Skeletal muscle satellite cell (primary cell): ENCODE results near the gene SLC39A7.
A peak's percentile ranks its signal among the peaks of the same experiment; 100 is the strongest.

Experiments
- H3K27me3 ChIP-seq: 2 replicates; pipeline ENCODE4 v1.7.0; 2013; ENCODE audit warnings: low read length; ENCODE audit not compliant: control insufficient read depth, insufficient read depth
- H3K36me3 ChIP-seq: 2 replicates; pipeline ENCODE4 v1.7.0; 2013; ENCODE audit warnings: mild to moderate bottlenecking, control low read depth, low read length; ENCODE audit not compliant: insufficient read depth
- H3K4me1 ChIP-seq: 2 replicates; pipeline ENCODE4 v1.7.0; 2013; ENCODE audit warnings: low read length; ENCODE audit not compliant: control insufficient read depth, insufficient read depth
- H3K4me2 ChIP-seq: 2 replicates; pipeline ENCODE4 v1.7.0; 2013; ENCODE audit warnings: mild to moderate bottlenecking, low read length
- H3K4me3 ChIP-seq: 2 replicates; pipeline ENCODE4 v1.7.0; 2013; ENCODE audit warnings: low read length
- H3K9ac ChIP-seq: 2 replicates; pipeline ENCODE4 v1.7.0; 2013; ENCODE audit warnings: mild to moderate bottlenecking, low read depth, low read length, moderate library complexity
- H3K9me3 ChIP-seq: replicated peaks from 2 replicates; pipeline ENCODE4 v1.7.0; 2013; ENCODE audit warnings: mild to moderate bottlenecking, control low read depth, low read length

SLC39A7 gene

GRCh38 chr6:33204165-33204414, 3.4 kb downstream of the SLC39A7 start:
- H3K9ac ChIP-seq = no peak overlapping the region
- H3K36me3 ChIP-seq = peaks cover 27% of the 10 kb centered on the region
- H3K4me3 ChIP-seq = peak overlapping the region; percentile 78
- no peaks in the 10 kb centered on the region for H3K9me3 ChIP-seq
- peak overlapping the region; percentile 94 for H3K4me2 ChIP-seq
- H3K4me1 ChIP-seq = peaks cover 55% of the 10 kb centered on the region
- no peaks in the 10 kb centered on the region for H3K27me3 ChIP-seq

GRCh38 chr6:33204415-33205190, 3.9 kb downstream of the SLC39A7 start, which contains the start of gene HSD17B8:
Gene HSD17B8, plus strand, starts transcription at chr6:33204655. Its CDS starts 14 bp downstream, at chr6:33204669.
- Histone ChIP-seq H3K9ac (peak within 1 kb of the TSS; percentile 79), H3K4me3 (peak within 1 kb of the TSS; percentile 78), H3K4me2 (peak within 1 kb of the TSS; percentile 94), H3K27me3 (no peaks in the 10 kb centered on the region), H3K36me3 (peaks cover 28% of the 10 kb centered on the region), H3K9me3 (no peaks in the 10 kb centered on the region), H3K4me1 (peaks cover 55% of the 10 kb centered on the region)

DNA sequence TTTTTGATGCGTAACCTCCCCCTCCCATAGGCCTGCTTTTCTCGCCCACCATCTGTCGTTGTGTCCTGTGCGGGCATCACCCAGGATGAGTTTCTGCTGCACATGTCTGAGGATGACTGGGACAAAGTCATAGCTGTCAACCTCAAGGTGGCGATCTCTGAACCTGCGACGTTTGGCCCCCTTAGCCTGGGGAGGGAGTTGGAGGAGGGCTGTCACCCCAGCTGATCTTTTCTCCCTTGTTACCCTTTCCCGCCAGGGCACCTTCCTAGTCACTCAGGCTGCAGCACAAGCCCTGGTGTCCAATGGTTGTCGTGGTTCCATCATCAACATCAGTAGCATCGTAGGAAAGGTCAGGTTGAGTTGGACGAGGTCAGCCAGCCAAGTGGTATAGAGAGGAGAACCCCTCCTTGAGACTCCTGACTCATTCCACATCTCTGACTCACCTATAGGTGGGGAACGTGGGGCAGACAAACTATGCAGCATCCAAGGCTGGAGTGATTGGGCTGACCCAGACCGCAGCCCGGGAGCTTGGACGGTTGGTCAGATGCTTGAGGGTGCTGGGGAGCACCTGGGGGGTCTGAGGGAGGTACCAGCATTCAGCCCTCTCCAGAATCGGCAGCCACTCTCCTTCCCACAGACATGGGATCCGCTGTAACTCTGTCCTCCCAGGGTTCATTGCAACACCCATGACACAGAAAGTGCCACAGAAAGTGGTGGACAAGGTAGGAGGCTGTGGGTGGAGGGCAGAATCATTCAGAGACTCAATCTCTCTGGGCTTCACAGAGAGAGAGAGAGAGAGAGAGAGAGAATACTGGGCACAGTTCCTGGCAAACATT, 4.7 kb downstream of the SLC39A7 start:
- H3K4me3 ChIP-seq = peak overlapping the region; percentile 78
- peak overlapping the region; percentile 94 for H3K4me2 ChIP-seq
- H3K4me1 ChIP-seq = peaks cover 55% of the 10 kb centered on the region
- H3K27me3 ChIP-seq = no peaks in the 10 kb centered on the region
- H3K9me3 ChIP-seq = no peaks in the 10 kb centered on the region
- peaks cover 36% of the 10 kb centered on the region for H3K36me3 ChIP-seq
- H3K9ac ChIP-seq = peak overlapping the region; percentile 79

DNA sequence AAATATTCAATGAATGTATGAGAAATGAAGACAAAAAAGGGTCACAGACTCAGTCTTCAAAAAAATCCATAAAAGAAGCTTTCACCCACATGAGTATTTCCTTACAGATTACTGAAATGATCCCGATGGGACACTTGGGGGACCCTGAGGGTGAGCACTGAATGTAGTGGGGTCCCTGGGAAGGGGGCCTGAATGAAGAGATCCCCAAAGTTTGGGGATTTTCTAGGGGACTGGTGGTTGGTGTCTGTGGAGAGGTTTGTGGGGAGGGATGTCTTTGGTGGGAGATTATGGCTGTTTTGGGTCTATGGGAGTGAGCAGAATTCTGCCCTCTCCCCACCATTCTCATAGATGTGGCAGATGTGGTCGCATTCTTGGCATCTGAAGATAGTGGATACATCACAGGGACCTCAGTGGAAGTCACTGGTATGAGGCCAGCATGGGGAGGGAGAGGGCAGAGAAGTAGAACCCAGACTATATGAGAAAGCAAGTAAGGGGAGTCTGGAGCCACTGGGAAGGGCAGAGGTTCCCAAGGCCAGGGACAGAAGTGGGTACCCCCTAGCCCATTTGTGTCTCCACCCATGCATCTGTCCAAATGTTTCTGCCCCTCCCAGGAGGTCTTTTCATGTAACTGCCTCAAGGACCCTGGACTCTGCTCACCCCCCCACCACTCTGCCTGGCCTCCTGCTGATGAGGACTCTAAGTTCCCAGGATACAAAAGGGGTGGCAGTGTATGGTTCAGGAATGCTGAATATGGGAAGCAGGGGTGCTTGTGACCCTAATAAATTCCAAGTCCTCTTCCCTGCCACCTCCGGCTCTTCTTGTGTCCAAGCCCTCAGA, 5.6 kb downstream of the SLC39A7 start:
- peaks cover 55% of the 10 kb centered on the region for H3K4me1 ChIP-seq
- peak overlapping the region; percentile 94 for H3K4me2 ChIP-seq
- H3K36me3 ChIP-seq = peaks cover 42% of the 10 kb centered on the region
- H3K9me3 ChIP-seq = no peaks in the 10 kb centered on the region
- H3K27me3 ChIP-seq = no peaks in the 10 kb centered on the region
- H3K4me3 ChIP-seq = no peak overlapping the region
- H3K9ac ChIP-seq = no peak overlapping the region

- H3K9me3 ChIP-seq = no peaks in the 10 kb centered on the region
- H3K4me1 ChIP-seq = peaks cover 47% of the 10 kb centered on the region
- H3K4me3 ChIP-seq = peak overlapping the region; percentile 90
- peak overlapping the region; percentile 100 for H3K4me2 ChIP-seq
- H3K36me3 ChIP-seq = peaks cover 38% of the 10 kb centered on the region
- peak overlapping the region; percentile 100 for H3K9ac ChIP-seq
- no peaks in the 10 kb centered on the region for H3K27me3 ChIP-seq
Measured at GRCh38 chr6:33206864-33207551, 6.3 kb downstream of the SLC39A7 start.

GRCh38 chr6:33207552-33208090, 7.0 kb downstream of the SLC39A7 start:
- peak overlapping the region; percentile 100 for H3K9ac ChIP-seq
- peak overlapping the region; percentile 100 for H3K4me2 ChIP-seq
- H3K4me1 ChIP-seq = peaks cover 44% of the 10 kb centered on the region
- peak overlapping the region; percentile 90 for H3K4me3 ChIP-seq
- H3K27me3 ChIP-seq = peaks cover under 1% of the 10 kb centered on the region
- peaks cover 32% of the 10 kb centered on the region for H3K36me3 ChIP-seq
- no peaks in the 10 kb centered on the region for H3K9me3 ChIP-seq

DNA sequence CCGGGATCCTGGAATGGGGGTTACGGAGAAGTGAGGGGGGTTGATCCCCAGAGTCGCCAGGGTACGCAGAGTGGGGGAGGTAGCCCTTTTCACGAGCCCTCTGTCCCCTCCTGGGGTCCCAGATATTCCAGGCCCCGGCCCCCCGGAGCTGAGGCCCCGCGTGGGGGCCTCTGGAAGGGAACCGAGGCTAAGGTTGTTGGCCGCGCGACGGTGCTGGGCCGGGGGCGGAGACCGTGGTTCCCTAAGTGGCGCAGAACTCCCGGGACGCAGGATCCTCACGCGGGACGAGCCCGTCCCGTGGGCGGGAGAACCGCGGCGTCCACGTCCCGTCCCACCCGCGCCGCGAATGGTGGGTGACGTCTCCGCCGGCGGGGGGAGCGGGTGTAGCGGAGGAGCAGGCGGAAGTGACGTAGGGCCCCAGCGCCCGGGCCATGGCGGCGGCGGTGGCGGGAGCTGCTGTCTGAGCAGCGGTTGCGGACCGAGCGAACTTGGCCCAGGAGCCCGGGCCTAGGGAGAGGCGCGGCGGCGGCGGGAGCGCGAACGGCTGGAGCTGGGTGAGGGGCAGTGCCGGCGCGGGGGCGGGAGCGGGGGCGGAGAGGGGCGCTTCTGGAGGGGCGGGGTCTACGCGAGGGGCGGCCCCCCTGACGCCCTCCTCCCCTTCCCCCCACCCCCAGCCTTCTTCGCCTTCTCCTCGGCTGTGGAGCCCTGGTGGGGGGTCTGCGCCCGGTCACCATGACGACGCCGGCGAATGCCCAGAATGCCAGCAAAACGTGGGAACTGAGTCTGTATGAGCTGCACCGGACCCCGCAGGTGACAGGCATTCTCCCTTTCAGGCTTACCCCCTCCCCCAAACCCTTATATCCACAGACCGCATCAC, 7.7 kb downstream of the SLC39A7 start, which contains the start of gene RING1:
TSS of gene RING1 (plus strand) at position 410 of the 877 bp plus-strand sequence. CDS start at position 733, 323 bp downstream.
- H3K27me3 ChIP-seq = peaks cover 6% of the 10 kb centered on the region
- peaks cover 49% of the 10 kb centered on the region for H3K4me1 ChIP-seq

DNA sequence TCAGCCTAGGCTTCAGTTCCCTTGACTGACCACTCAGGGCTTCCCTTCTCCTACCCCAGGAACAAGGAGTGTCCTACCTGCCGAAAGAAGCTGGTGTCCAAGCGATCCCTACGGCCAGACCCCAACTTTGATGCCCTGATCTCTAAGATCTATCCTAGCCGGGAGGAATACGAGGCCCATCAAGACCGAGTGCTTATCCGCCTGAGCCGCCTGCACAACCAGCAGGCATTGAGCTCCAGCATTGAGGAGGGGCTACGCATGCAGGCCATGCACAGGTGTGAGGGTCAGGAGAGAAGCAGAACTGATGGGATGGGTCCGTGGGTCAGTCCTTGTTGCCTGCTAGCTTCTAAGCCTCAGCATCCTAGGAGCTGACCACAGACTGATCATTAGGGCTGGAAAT, 9.2 kb downstream of the SLC39A7 start:
- Histone ChIP-seq H3K4me3 (no peak overlapping the region), H3K9me3 (no peaks in the 10 kb centered on the region), H3K27me3 (peaks cover 12% of the 10 kb centered on the region), H3K9ac (no peak overlapping the region), H3K36me3 (peaks cover 16% of the 10 kb centered on the region), H3K4me1 (peaks cover 44% of the 10 kb centered on the region), H3K4me2 (no peak overlapping the region)

More for the DNA sequence above, 7.7 kb downstream of the SLC39A7 start, which contains the start of gene RING1:
- peak within 1 kb of the TSS; percentile 100 for H3K4me2 ChIP-seq
- H3K36me3 ChIP-seq = peaks cover 25% of the 10 kb centered on the region
- H3K4me3 ChIP-seq = peak within 1 kb of the TSS; percentile 90
- H3K9me3 ChIP-seq = no peaks in the 10 kb centered on the region
- H3K9ac ChIP-seq = peak within 1 kb of the TSS; percentile 100

- no peak overlapping the region for H3K9ac ChIP-seq
- no peaks in the 10 kb centered on the region for H3K9me3 ChIP-seq
- peaks cover 32% of the 10 kb centered on the region for H3K4me1 ChIP-seq
- no peak overlapping the region for H3K4me2 ChIP-seq
- peaks cover 24% of the 10 kb centered on the region for H3K27me3 ChIP-seq
- peaks cover 16% of the 10 kb centered on the region for H3K36me3 ChIP-seq
- H3K4me3 ChIP-seq = no peak overlapping the region
Measured at GRCh38 chr6:33211136-33211535, 10.5 kb downstream of the SLC39A7 start.
